A673 (cell line): ENCODE data around the gene GPR156. TPM values are rescaled to one million over a fixed set of nuclear protein-coding genes. Genes with fewer than 3 reads are reported as not detected.

Experiments used
- BruUV-seq: library from RNA; stranded (reverse); fragments of 400-500 nt; replicated peaks from 2 replicates; lab custom pipeline; 2021; lab: Mats Ljungman, UMichigan
- CTCF ChIA-PET: fragments of 300-600 bp; sonication (Branson Sonifier 250); formaldehyde crosslinking; loops from one replicate; lab custom pipeline; 2022; ENCODE audit warnings: antibody characterized with exemption; lab: Charles Lee
- POLR2A ChIA-PET: fragments of 300-600 bp; sonication (Branson Sonifier 250); formaldehyde crosslinking; loops from one replicate; lab custom pipeline; 2022; ENCODE audit warnings: antibody characterized with exemption; ENCODE audit not compliant: low non-redundant PET; lab: Charles Lee
- DNase-seq: peaks from one replicate; pipeline ENCODE4 v3.0.0-alpha.2; 2015; ENCODE audit warnings: low spot score
- H3K27ac ChIP-seq: fragments of 200-600 bp; sonication (generic); 2 replicates; pipeline ENCODE4 v1.5.1; 2016; ENCODE audit warnings: mixed run types, low read depth, mild to moderate bottlenecking, mixed read lengths, antibody characterized with exemption, low read length; ENCODE audit not compliant: poor library complexity, severe bottlenecking
- H3K27me3 ChIP-seq: fragments of 200-600 bp; sonication (generic); replicated peaks from 2 replicates; pipeline ENCODE4 v1.6.1; 2017; ENCODE audit warnings: mixed run types, low read depth, mild to moderate bottlenecking, mixed read lengths, antibody characterized with exemption, low read length; ENCODE audit not compliant: insufficient read depth, poor library complexity
- H3K36me3 ChIP-seq: fragments of 200-600 bp; sonication (generic); 2 replicates; pipeline ENCODE4 v1.6.1; 2016; ENCODE audit warnings: mixed run types, mild to moderate bottlenecking, mixed read lengths, antibody characterized with exemption, low read length; ENCODE audit not compliant: insufficient read depth, poor library complexity, severe bottlenecking
- H3K4me1 ChIP-seq: fragments of 200-600 bp; sonication (generic); 2 replicates; pipeline ENCODE4 v1.6.1; 2017; ENCODE audit warnings: mixed run types, mild to moderate bottlenecking, mixed read lengths, antibody characterized with exemption, low read length; ENCODE audit not compliant: insufficient read depth, poor library complexity, severe bottlenecking
- H3K4me3 ChIP-seq: fragments of 200-600 bp; sonication (generic); 2 replicates; pipeline ENCODE4 v1.5.1; 2016; ENCODE audit warnings: low read depth, mixed run types, mild to moderate bottlenecking, mixed read lengths, low read length; ENCODE audit not compliant: poor library complexity, severe bottlenecking
- H3K9me3 ChIP-seq: fragments of 200-600 bp; sonication (generic); 2 replicates; pipeline ENCODE4 v1.6.1; 2016; ENCODE audit warnings: mixed run types, low read depth, mild to moderate bottlenecking, mixed read lengths, antibody characterized with exemption, low read length; ENCODE audit not compliant: poor library complexity, severe bottlenecking
- CTCF ChIP-seq: fragments of 300-800, 200-600 bp; sonication (generic); conservative IDR thresholded peaks from 2 replicates; pipeline ENCODE4 v1.5.1; 2017; ENCODE audit warnings: low read depth, mild to moderate bottlenecking, antibody characterized with exemption, low read length, moderate library complexity, mixed read lengths
- EZH2 ChIP-seq: fragments of 200-600 bp; sonication (generic); IDR thresholded peaks from 2 replicates; pipeline ENCODE4 v1.6.1; 2017; ENCODE audit warnings: borderline replicate concordance, low read depth, mild to moderate bottlenecking, mixed read lengths, antibody characterized with exemption, low read length; ENCODE audit not compliant: poor library complexity, severe bottlenecking
- intact Hi-C: fragments of 100-400 bp; cut with micrococcal nuclease; formaldehyde crosslinking; loops from one replicate; pipeline ENCODE4 v1.10.0; 2022; ENCODE audit not compliant: unreplicated experiment
- total RNA-seq: library from RNA; stranded (reverse); gene quantifications from 2 replicates; pipeline ENCODE4 v1.2.3, GENCODE V29; 2021

GPR156 gene
- total RNA-seq, 1 experiment from 2014 or later, result 0.62 TPM

GRCh38 chr3:120263792-120264191 lies 21.2 kb downstream of the GPR156 start:
- no TSS peak for BruUV-seq

DNA sequence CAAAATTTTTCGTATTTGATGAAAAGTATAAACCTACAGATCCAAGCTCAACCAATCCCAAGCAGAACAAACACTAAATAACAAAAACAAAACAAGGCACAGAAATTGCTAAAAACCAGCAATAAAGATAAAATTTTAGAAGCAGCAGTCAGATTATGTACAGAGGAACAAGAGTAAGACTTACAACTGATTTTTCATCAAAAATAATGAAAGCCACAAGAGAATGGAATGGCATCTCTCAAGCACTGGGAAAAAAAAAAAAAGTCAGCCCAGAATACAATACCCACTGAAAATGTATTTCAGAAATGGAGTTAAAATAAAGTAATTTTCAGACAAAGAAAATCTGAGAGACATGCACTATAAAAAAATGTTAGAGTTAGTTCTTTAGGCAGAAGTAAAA lies 27.0 kb downstream of the GPR156 start:
- Histone ChIP-seq H3K4me3 (no peak overlapping the region), H3K4me1 (no peaks in the 10 kb centered on the region), H3K27ac (no peak overlapping the region), H3K9me3 (peaks cover 16% of the 10 kb centered on the region), H3K36me3 (no peaks in the 10 kb centered on the region), H3K27me3 (no peaks in the 10 kb centered on the region)
- ChIA-PET CTCF (no interaction called here), POLR2A (interaction anchor here (0.6 kb wide), 1 partner anchor 159 kb away, joined by 3 read pairs; no protein-coding TSS in a partner anchor)
- no TSS peak for BruUV-seq
- intact Hi-C loops, result no loop called here
- no peak for DNase-seq
- TF ChIP-seq EZH2, result no peak
- TF ChIP-seq CTCF, result no peak

More at GRCh38 chr3:120263792-120264191, 21.2 kb downstream of the GPR156 start:
- TF ChIP-seq EZH2 (no peak), CTCF (no peak)
- Histone ChIP-seq H3K4me1 (no peaks in the 10 kb centered on the region), H3K9me3 (no peaks in the 10 kb centered on the region), H3K27ac (no peak overlapping the region), H3K4me3 (no peak overlapping the region), H3K36me3 (no peaks in the 10 kb centered on the region), H3K27me3 (no peaks in the 10 kb centered on the region)
- intact Hi-C loops, result no loop called here
- CTCF ChIA-PET, result no interaction called here
- no peak for DNase-seq
- POLR2A ChIA-PET, result no interaction called here

DNA sequence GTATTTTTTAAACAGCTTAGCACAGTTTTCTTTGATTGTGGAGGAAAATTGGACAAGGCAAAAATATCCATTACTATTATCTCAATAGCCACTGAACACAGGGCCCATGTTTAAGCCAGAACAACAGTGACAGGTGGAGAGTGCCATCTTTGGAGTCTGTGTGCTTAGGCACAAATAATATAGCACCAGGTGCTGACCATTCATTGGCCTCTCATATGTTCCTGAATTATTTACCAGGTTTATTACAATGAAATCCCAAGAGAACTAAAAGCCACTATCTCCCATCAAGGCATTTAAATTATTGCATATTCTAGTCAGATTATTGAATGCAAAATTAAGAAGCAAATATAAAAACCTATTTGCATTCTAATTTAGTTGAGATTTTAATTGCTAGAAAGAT lies 39.6 kb downstream of the GPR156 start:
- Histone ChIP-seq H3K9me3 (no peaks in the 10 kb centered on the region), H3K27me3 (no peaks in the 10 kb centered on the region), H3K4me3 (no peak overlapping the region), H3K36me3 (no peaks in the 10 kb centered on the region), H3K4me1 (no peaks in the 10 kb centered on the region), H3K27ac (no peak overlapping the region)
- TF ChIP-seq CTCF, result no peak
- TF ChIP-seq EZH2, result no peak
- ChIA-PET POLR2A (no interaction called here), CTCF (interaction anchor here (1.9 to 2.2 kb wide), 2 partner anchors 172 to 313 kb away, joined by 14 to 16 read pairs; no protein-coding TSS in a partner anchor)
- no peak for DNase-seq
- no TSS peak for BruUV-seq
- intact Hi-C loops, result loop anchor here (5.0 kb wide), 1 partner anchor 557 kb away; no protein-coding TSS in a partner anchor
